Activated CD8-positive, alpha-beta T cell treated with anti-CD3 and anti-CD28 coated beads for 36 hours (primary cell): ENCODE results near the gene CTF1. TPM values are rescaled to one million over a fixed set of nuclear protein-coding genes. Genes with fewer than 3 reads are reported as not detected.

Experiments
- ATAC-seq: fragments of 200-7000 bp; cut with Tn5 transposase; one replicate; pipeline ENCODE4 v1.10.0; 2021; ENCODE audit warnings: mild to moderate bottlenecking, moderate library complexity
- CTCF ChIA-PET: fragments of 350-600 bp; sonication (Branson Sonifier 250); formaldehyde crosslinking; loops from one replicate; lab custom pipeline; 2021; ENCODE audit warnings: antibody characterized with exemption; lab: Charles Lee
- POLR2A ChIA-PET: fragments of 350-600 bp; sonication (Branson Sonifier 250); formaldehyde crosslinking; loops from one replicate; lab custom pipeline; 2021; ENCODE audit warnings: antibody characterized with exemption; lab: Charles Lee
- DNase-seq: peaks from one replicate; pipeline ENCODE4 v3.0.0-alpha.2; 2020
- H3K27ac Mint-ChIP-seq: one replicate; pipeline ENCODE4 v1.8.0; 2021; ENCODE audit warnings: mild to moderate bottlenecking, mixed read lengths
- H3K27me3 Mint-ChIP-seq: one replicate; pipeline ENCODE4 v1.8.0; 2021; ENCODE audit warnings: mixed read lengths
- H3K36me3 Mint-ChIP-seq: one replicate; pipeline ENCODE4 v1.8.0; 2021; ENCODE audit warnings: low read depth, mixed read lengths
- H3K4me1 Mint-ChIP-seq: one replicate; pipeline ENCODE4 v1.8.0; 2021; ENCODE audit warnings: low read depth, mixed read lengths
- H3K4me3 Mint-ChIP-seq: one replicate; pipeline ENCODE4 v1.8.0; 2021; ENCODE audit warnings: mild to moderate bottlenecking, moderate library complexity, mixed read lengths
- H3K9me3 Mint-ChIP-seq: one replicate; pipeline ENCODE4 v1.8.0; 2021; ENCODE audit warnings: mixed read lengths
- intact Hi-C: fragments of 100-400 bp; cut with micrococcal nuclease; formaldehyde crosslinking; loops from one replicate; pipeline ENCODE4 v1.10.0; 2022
- total RNA-seq, 2 experiments: library from RNA; stranded (reverse); gene quantifications; one replicate each; pipeline ENCODE4 v1.2.3, GENCODE V29; 2021
- TF ChIP-seq, protein P1 (sequence below): fragments of 200-600 bp; IDR thresholded peaks from one replicate; pipeline ENCODE4 v1.8.0; 2022; ENCODE audit warnings: antibody characterized with exemption, mild to moderate bottlenecking

Gene CTF1
- total RNA-seq, 2 experiments from 2014 or later: 0.31 to 0.32 TPM

DNA sequence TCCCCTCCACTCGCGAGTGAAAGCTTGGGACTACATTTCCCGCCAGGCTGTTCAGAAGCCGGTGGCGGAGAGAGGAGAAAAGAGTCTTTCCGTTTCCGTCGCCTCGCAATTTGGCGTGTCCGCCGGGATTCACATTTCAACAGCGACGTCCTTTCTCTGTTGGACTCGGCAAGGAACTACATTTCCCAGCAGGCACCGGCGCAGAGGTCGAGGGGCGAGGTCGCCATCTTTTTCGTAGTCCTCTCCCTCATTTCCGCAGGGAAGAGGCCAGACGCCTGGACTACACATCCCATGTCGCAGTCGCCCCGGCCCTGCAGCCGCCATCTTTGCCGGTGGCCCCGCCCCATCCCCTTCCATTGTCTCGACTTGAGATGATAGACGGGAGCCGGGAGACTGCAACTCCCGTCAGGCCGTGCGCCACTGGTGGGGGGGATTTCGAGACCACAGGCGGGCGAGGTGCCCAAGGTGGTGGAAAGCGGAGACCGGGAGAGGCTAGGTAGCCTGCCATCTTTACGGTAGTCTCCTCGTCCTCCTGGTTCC lies 26.1 kb downstream of the CTF1 start:
- peaks cover 20% of the 10 kb centered on the region for H3K4me1 Mint-ChIP-seq
- no peaks in the 10 kb centered on the region for H3K36me3 Mint-ChIP-seq
- no peaks in the 10 kb centered on the region for H3K9me3 Mint-ChIP-seq
- TF ChIP-seq, protein P1, sequence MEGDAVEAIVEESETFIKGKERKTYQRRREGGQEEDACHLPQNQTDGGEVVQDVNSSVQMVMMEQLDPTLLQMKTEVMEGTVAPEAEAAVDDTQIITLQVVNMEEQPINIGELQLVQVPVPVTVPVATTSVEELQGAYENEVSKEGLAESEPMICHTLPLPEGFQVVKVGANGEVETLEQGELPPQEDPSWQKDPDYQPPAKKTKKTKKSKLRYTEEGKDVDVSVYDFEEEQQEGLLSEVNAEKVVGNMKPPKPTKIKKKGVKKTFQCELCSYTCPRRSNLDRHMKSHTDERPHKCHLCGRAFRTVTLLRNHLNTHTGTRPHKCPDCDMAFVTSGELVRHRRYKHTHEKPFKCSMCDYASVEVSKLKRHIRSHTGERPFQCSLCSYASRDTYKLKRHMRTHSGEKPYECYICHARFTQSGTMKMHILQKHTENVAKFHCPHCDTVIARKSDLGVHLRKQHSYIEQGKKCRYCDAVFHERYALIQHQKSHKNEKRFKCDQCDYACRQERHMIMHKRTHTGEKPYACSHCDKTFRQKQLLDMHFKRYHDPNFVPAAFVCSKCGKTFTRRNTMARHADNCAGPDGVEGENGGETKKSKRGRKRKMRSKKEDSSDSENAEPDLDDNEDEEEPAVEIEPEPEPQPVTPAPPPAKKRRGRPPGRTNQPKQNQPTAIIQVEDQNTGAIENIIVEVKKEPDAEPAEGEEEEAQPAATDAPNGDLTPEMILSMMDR: no peak
- ChIA-PET CTCF (interaction anchor here (0.7 to 1.0 kb wide), 4 partner anchors 20 to 137 kb away, joined by 3 to 12 read pairs (median 3); no protein-coding TSS in a partner anchor), POLR2A (interaction anchor here (0.6 to 1.0 kb wide), 2 partner anchors 13 to 21 kb away, joined by 3 read pairs; no protein-coding TSS in a partner anchor)
- peak overlapping the region; percentile 99 for H3K4me3 Mint-ChIP-seq
- H3K27ac Mint-ChIP-seq: peak overlapping the region; percentile 100
- H3K27me3 Mint-ChIP-seq: no peaks in the 10 kb centered on the region
- DNase-seq (peak; percentile 100), ATAC-seq (peak; percentile 86)
- intact Hi-C loops: loop anchor here (10.0 kb wide), 1 partner anchor 228 kb away; the partner anchor contains the start of gene SRCAP

DNA sequence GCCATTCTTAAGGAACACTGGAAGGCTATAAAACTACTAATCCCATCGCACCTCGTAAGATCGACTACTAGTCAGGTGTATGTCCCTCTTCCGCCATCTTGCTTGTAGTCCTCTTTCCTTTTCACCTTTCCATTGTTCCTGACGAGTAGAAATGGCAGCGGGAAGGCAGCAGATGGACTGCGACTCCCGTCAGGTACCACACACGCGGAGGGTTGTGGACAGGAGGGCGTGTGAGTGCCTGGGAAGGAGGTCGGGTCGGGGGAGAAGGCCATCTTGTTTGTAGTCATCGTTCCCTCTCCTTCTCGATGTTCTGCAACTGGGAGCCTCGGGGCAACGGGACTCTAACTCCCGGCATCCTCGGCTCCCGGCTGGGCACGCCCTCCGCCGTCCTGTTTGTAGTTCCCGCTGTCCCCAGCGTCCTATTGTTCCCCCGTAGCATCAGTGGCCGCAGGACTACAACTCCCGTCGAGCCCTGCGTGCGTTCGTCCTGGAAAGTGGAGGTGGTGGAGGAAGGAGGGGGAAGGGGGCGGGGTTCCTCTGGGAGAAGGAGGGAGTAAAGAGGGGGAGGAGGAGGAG lies 26.6 kb downstream of the CTF1 start:
- TF ChIP-seq, protein P1: no peak
- H3K4me1 Mint-ChIP-seq: peaks cover 20% of the 10 kb centered on the region
- H3K9me3 Mint-ChIP-seq: no peaks in the 10 kb centered on the region
- no peaks in the 10 kb centered on the region for H3K36me3 Mint-ChIP-seq
- POLR2A ChIA-PET: interaction anchor here (0.8 kb wide), 1 partner anchor 151 kb away, joined by 3 read pairs; no protein-coding TSS in a partner anchor
- ATAC-seq: peak; percentile 74
- H3K27ac Mint-ChIP-seq: peak overlapping the region; percentile 100
- DNase-seq: peak; percentile 98
- H3K27me3 Mint-ChIP-seq: no peaks in the 10 kb centered on the region
- H3K4me3 Mint-ChIP-seq: peak overlapping the region; percentile 99
- CTCF ChIA-PET: interaction anchor here (1.0 to 3.7 kb wide), 2 partner anchors 19 to 108 kb away, joined by 3 to 22 read pairs; no protein-coding TSS in a partner anchor
- intact Hi-C loops: loop anchor here (10.0 kb wide), 1 partner anchor 228 kb away; the partner anchor contains the start of gene SRCAP

DNA sequence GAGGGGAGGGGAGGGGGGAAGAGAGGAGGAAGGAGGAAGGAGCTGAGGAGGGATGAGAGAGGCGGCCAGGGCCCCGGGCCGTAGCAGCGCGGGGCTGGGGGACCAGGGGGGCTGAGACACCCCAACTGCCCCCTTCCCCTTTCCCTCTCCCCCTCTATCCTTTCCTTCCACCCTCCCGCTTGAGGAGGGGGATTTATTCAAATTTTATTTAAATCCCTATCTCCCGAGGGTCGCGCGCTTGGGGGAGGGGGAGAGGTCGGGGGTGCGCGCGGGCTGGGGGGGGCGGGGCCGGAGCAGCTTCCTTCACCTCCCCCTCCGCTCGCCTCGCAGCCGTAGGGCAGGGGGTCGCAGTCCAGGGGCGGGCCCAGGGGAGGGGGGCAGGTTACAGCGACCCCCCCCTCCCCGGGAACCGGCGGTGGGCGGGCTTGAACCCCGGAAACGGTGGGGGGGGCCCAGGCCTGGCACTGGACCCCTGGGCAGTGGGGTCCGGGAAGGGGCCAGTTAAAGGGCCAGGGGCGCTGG lies 27.2 kb downstream of the CTF1 start, which contains the start of gene FBXL19:
TSS of gene FBXL19 (plus strand) at position 19 of the 522 bp plus-strand sequence. CDS start 2,183 bp downstream, outside the sequence.
- intact Hi-C loops: loop anchor here (10.0 kb wide), 1 partner anchor 229 kb away; the partner anchor contains the start of gene SRCAP
- peak within 1 kb of the TSS; percentile 100 for H3K27ac Mint-ChIP-seq
- H3K27me3 Mint-ChIP-seq: no peaks in the 10 kb centered on the region
- peaks cover 20% of the 10 kb centered on the region for H3K4me1 Mint-ChIP-seq
- CTCF ChIA-PET: interaction anchor here (1.0 to 3.7 kb wide), 2 partner anchors 18 to 109 kb away, joined by 3 to 22 read pairs; no protein-coding TSS in a partner anchor
- POLR2A ChIA-PET: interaction anchor here (0.8 kb wide), 1 partner anchor 150 kb away, joined by 3 read pairs; no protein-coding TSS in a partner anchor
- no peaks in the 10 kb centered on the region for H3K9me3 Mint-ChIP-seq
- no peaks in the 10 kb centered on the region for H3K36me3 Mint-ChIP-seq
- peak within 1 kb of the TSS; percentile 99 for H3K4me3 Mint-ChIP-seq
- ATAC-seq (no peak), DNase-seq (peak; percentile 33)
- TF ChIP-seq, protein P1: no peak

DNA sequence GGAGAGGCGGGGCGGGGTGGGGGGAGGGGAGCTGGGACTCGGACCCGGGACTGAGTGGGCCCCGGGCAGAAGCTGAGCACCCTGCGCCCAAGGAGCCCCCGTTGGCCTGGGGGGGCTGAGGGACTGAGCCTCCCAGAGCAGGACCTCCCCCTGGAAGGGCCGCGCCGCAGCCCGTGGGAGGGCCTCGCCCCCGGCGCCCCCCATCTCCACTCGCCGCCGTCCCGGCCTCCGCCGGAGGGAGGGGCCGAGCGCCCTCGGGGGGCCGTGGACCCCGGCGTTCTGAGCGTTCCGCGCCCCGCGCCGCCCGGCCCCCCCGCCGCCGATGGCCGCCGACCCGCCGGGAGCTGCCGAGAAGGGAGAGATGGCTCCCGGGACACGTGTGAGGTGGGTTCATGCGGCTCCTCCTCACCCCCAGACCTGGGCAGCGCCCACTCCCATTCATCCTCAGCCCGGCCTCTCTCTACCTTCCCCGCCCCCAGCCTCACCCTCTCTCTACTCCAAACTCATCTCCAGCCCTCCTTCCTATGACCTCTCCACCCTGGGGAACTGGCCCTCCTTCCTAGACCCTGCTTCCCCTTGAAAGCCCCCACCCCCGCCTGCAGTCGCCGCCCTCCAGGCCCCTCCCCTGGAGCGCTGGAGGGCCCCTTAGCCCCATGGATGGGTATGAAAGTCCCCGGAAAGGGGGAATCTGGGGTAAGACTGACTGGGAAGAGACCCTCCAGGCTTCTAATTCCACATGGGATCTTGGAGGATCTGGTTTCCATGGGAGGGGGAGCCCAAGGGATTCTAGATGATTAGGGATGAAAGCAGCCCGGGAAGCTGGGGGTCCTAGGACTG lies 27.9 kb downstream of the CTF1 start:
- peak; percentile 41 for DNase-seq
- intact Hi-C loops: loop anchor here (10.0 kb wide), 1 partner anchor 229 kb away; the partner anchor contains the start of gene SRCAP
- ChIA-PET POLR2A (interaction anchor here (0.8 to 1.2 kb wide), 3 partner anchors 11 to 112 kb away, joined by 3 to 5 read pairs (median 3); no protein-coding TSS in a partner anchor), CTCF (interaction anchor here (1.0 to 3.7 kb wide), 4 partner anchors 15 to 110 kb away, joined by 3 to 22 read pairs (median 6); no protein-coding TSS in a partner anchor)
- Mint-ChIP-seq H3K4me3 (peak overlapping the region; percentile 78), H3K4me1 (peaks cover 20% of the 10 kb centered on the region), H3K27ac (peak overlapping the region; percentile 57), H3K27me3 (no peaks in the 10 kb centered on the region), H3K36me3 (no peaks in the 10 kb centered on the region), H3K9me3 (no peaks in the 10 kb centered on the region)
- ATAC-seq: no peak
- TF ChIP-seq, protein P1: no peak
